LNCaP clone FGC (cell line): ENCODE data around the gene RAP1GAP2.

Experiments
- DNase-seq: peaks from one replicate; pipeline ENCODE4 v3.0.0-alpha.2; 2011; ENCODE audit warnings: low read depth
- H3K4me3 ChIP-seq: 2 replicates; pipeline ENCODE4 v1.5.1; 2011; ENCODE audit warnings: mild to moderate bottlenecking, low read depth, low read length, control low read depth
- CTCF ChIP-seq: IDR thresholded peaks from 2 replicates; pipeline ENCODE4 v1.5.1; 2012; ENCODE audit warnings: mild to moderate bottlenecking; ENCODE audit not compliant: control insufficient read depth, insufficient read depth; ENCODE audit errors: extremely low read depth

Gene RAP1GAP2

GRCh38 chr17:2954898-2955445 lies 158.7 kb downstream of the RAP1GAP2 start:
- no peak overlapping the region for H3K4me3 ChIP-seq
- TF ChIP-seq CTCF = no peak
- no peak for DNase-seq

GRCh38 chr17:2955931-2956582 lies 159.8 kb downstream of the RAP1GAP2 start:
- no peak for DNase-seq
- TF ChIP-seq CTCF = no peak
- no peak overlapping the region for H3K4me3 ChIP-seq

- H3K4me3 ChIP-seq = no peak overlapping the region
- TF ChIP-seq CTCF = no peak
- DNase-seq = no peak
These were observed 161.5 kb downstream of the RAP1GAP2 start for GRCh38 chr17:2957631-2958286.

- TF ChIP-seq CTCF = no peak
- no peak for DNase-seq
These were observed 162.5 kb downstream of the RAP1GAP2 start for GRCh38 chr17:2958706-2959222.

GRCh38 chr17:2959371-2960130 lies 163.3 kb downstream of the RAP1GAP2 start:
- DNase-seq = no peak
- H3K4me3 ChIP-seq = no peak overlapping the region
- no peak for TF ChIP-seq CTCF

More at GRCh38 chr17:2958706-2959222, 162.5 kb downstream of the RAP1GAP2 start:
- H3K4me3 ChIP-seq = no peak overlapping the region

- no peak for DNase-seq
- H3K4me3 ChIP-seq = no peak overlapping the region
- TF ChIP-seq CTCF = no peak
These were observed 165.2 kb downstream of the RAP1GAP2 start for GRCh38 chr17:2961446-2961845.
